Right lung (tissue), 5 donors: ENCODE measurements around the gene MAP2K6. TPM values are rescaled to one million over a fixed set of nuclear protein-coding genes. Genes with fewer than 3 reads are reported as not detected.

Source experiments
- DNase-seq, 2 donors: peaks; one replicate each; pipeline ENCODE4 v3.0.0-alpha.2; 2013
- polyA plus RNA-seq, 5 donors: library from polyadenylated mRNA; unstranded; fragments of 120-200 nt; gene quantifications; one replicate each; pipeline versions ENCODE4 v1.2.1 to v1.2.3, GENCODE V29; 2013; ENCODE audit warnings: inconsistent platforms in 1 of 5, low replicate concordance in 1 of 5; ENCODE audit not compliant: insufficient read length in 5 of 5, insufficient read depth in 1 of 5

Gene MAP2K6
- polyA plus RNA-seq, 5 donors = 14.5 to 25.0 (median 23.4) TPM

- DNase-seq = no peak
Observed at GRCh38 chr17:69424287-69425041, 10.0 kb downstream of the MAP2K6 start.

GRCh38 chr17:69425978-69426377 is 11.5 kb downstream of the MAP2K6 start:
- DNase-seq = no peak

- no peak for DNase-seq
Observed at GRCh38 chr17:69427486-69428197, 13.1 kb downstream of the MAP2K6 start.

GRCh38 chr17:69428252-69428980 is 13.9 kb downstream of the MAP2K6 start:
- no peak for DNase-seq

GRCh38 chr17:69430488-69430887 is 16.0 kb downstream of the MAP2K6 start:
- DNase-seq = no peak

- no peak for DNase-seq
Observed at GRCh38 chr17:69431835-69432234, 17.3 kb downstream of the MAP2K6 start.

GRCh38 chr17:69433093-69433492 is 18.6 kb downstream of the MAP2K6 start:
- no peak for DNase-seq

GRCh38 chr17:69434164-69434579 is 19.7 kb downstream of the MAP2K6 start:
- DNase-seq = peak; percentile 28 to 34

- DNase-seq = no peak
Observed at GRCh38 chr17:69435971-69436696, 21.6 kb downstream of the MAP2K6 start.

- no peak for DNase-seq
Observed at GRCh38 chr17:69437475-69437874, 23.0 kb downstream of the MAP2K6 start.

GRCh38 chr17:69438776-69439175 is 24.3 kb downstream of the MAP2K6 start:
- DNase-seq = no peak

GRCh38 chr17:69441179-69441578 is 26.7 kb downstream of the MAP2K6 start:
- DNase-seq = no peak

- no peak for DNase-seq
Observed at GRCh38 chr17:69443138-69443537, 28.6 kb downstream of the MAP2K6 start.

GRCh38 chr17:69444023-69444422 is 29.5 kb downstream of the MAP2K6 start:
- no peak for DNase-seq

GRCh38 chr17:69445132-69445531 is 30.6 kb downstream of the MAP2K6 start:
- DNase-seq = no peak

- peak; percentile 56 for DNase-seq
Observed at GRCh38 chr17:69447726-69448125, 33.2 kb downstream of the MAP2K6 start.

- DNase-seq = peak; percentile 37 to 38
Observed at GRCh38 chr17:69448431-69449102, 34.1 kb downstream of the MAP2K6 start.

GRCh38 chr17:69450131-69450530 is 35.6 kb downstream of the MAP2K6 start:
- no peak for DNase-seq

- DNase-seq = no peak
Observed at GRCh38 chr17:69450918-69451317, 36.4 kb downstream of the MAP2K6 start.

- DNase-seq = no peak
Observed at GRCh38 chr17:69451416-69452394, 37.2 kb downstream of the MAP2K6 start.
